HL-60 (cell line): ENCODE results near the gene OR2J1.

Source experiments
- CTCF ChIP-seq: IDR thresholded peaks from one replicate; pipeline ENCODE4 v1.5.1; 2011; ENCODE audit warnings: low read length, control low read depth, inconsistent platforms; ENCODE audit not compliant: insufficient read depth
- GABPA ChIP-seq: IDR thresholded peaks from 2 replicates; pipeline ENCODE4 v1.6.1; 2012; ENCODE audit warnings: low read depth

GRCh38 chr6:29071831-29072723 lies 27.2 kb upstream of the OR2J1 start:
- no peak for TF ChIP-seq GABPA
- peak; percentile 72 for TF ChIP-seq CTCF
